Testis (tissue), 3 donors: ENCODE measurements around the gene FAM228B. TPM values are rescaled to one million over a fixed set of nuclear protein-coding genes. Genes with fewer than 3 reads are reported as not detected.

Experiments
- DNase-seq: peaks from one replicate; pipeline ENCODE4 v3.0.0-alpha.2; 2019
- H3K27ac ChIP-seq, 2 donors: fragments of 200-600 bp; sonication (generic); one replicate each; pipeline ENCODE4 v1.5.1; 2019
- H3K27me3 ChIP-seq: fragments of 200-600 bp; sonication (generic); one replicate; pipeline ENCODE4 v1.5.1; 2019
- H3K36me3 ChIP-seq: fragments of 200-600 bp; sonication (generic); one replicate; pipeline ENCODE4 v1.5.1; 2017; ENCODE audit warnings: low read depth; ENCODE audit errors: missing control alignments
- H3K4me1 ChIP-seq: fragments of 200-600 bp; sonication (generic); one replicate; pipeline ENCODE4 v1.5.1; 2019
- H3K4me3 ChIP-seq, 2 donors: fragments of 200-600 bp; sonication (generic); one replicate each; pipeline ENCODE4 v1.5.1; 2017 to 2019
- H3K9me3 ChIP-seq: fragments of 200-600 bp; sonication (generic); one replicate; pipeline ENCODE4 v1.5.1; 2017
- CTCF ChIP-seq, 3 experiments: fragments of 450-650 bp in 2 of 3; fragments of 200-600 bp in 1 of 3; sonication (generic) in 1 of 3; IDR thresholded peaks; one replicate each; pipeline ENCODE4 v1.5.1; 2016 to 2019; ENCODE audit warnings: antibody characterized with exemption in 3 of 3, mild to moderate bottlenecking in 2 of 3, moderate library complexity in 1 of 3
- POLR2A ChIP-seq: fragments of 450-650 bp; IDR thresholded peaks from one replicate; pipeline ENCODE4 v1.6.1; 2017; ENCODE audit warnings: antibody characterized with exemption, mild to moderate bottlenecking, moderate library complexity
- WGBS, 2 donors: methylation state at CpG; one replicate each; pipeline ENCODE4 v1.1.5; 2018; 5-methylcytosine and 5-hydroxymethylcytosine counted together
- intact Hi-C: fragments of 100-400 bp; cut with DNase I; formaldehyde crosslinking; loops from one replicate; pipeline ENCODE4 v1.15.1; 2023; ENCODE audit warnings: low total_unique reads
- polyA plus RNA-seq: library from polyadenylated mRNA; stranded (reverse); fragments of 350-450 nt; fragmentation: Illumina TruSeq; extraction: RNeasy Lipid Tissue Mini Kit (QIAGEN cat#74804); gene quantifications from one replicate; pipeline ENCODE4 v1.2.3, GENCODE V29; 2014; ENCODE audit warnings: low read depth, low replicate concordance; ENCODE audit not compliant: insufficient read depth
- total RNA-seq, 2 donors: library from RNA; depleted of rRNA; stranded (reverse); fragments of >200 nt; gene quantifications; one replicate each; pipeline ENCODE4 v1.2.3, GENCODE V29; 2016

Gene FAM228B
- total and polyA plus RNA-seq, 3 donors from 2014 or later, result 45.3 to 56.2 (median 47.1) TPM

- no peak for DNase-seq
- TF ChIP-seq POLR2A (no peak), CTCF (IDR thresholded peaks at IDR 0.05) (no peak)
- 1% methylated on average over 29 to 41 of the region's 41 CpGs for WGBS, 2 donors
- no peaks in the 10 kb centered on the region for H3K27me3 ChIP-seq
- H3K9me3 ChIP-seq, result no peaks in the 10 kb centered on the region
- peak overlapping the region; percentile 77 to 78 for H3K4me3 ChIP-seq
- no peaks in the 10 kb centered on the region for H3K36me3 ChIP-seq
- intact Hi-C loops, result loop anchor here (5.0 kb wide), 1 partner anchor 150 kb away; the partner anchor contains the start of gene ATAD2B
- H3K4me1 ChIP-seq, result peaks cover 11% of the 10 kb centered on the region
- H3K27ac ChIP-seq, result peak overlapping the region; percentile 92 to 94
Measured at GRCh38 chr2:24076849-24077534, 46.3 kb upstream of the FAM228B start.

GRCh38 chr2:24077535-24077877 lies 45.8 kb upstream of the FAM228B start:
- TF ChIP-seq CTCF (IDR thresholded peaks at IDR 0.05) (no peak), POLR2A (no peak)

GRCh38 chr2:24077879-24078278 lies 45.4 kb upstream of the FAM228B start:
- peak overlapping the region in 1 of 2 donors; percentile 92 for H3K27ac ChIP-seq
- no peak for TF ChIP-seq POLR2A
- no peak for TF ChIP-seq CTCF (IDR thresholded peaks at IDR 0.05)
- no peak for DNase-seq
- peaks cover 11% of the 10 kb centered on the region for H3K4me1 ChIP-seq
- no peaks in the 10 kb centered on the region for H3K36me3 ChIP-seq
- no peaks in the 10 kb centered on the region for H3K9me3 ChIP-seq
- no peaks in the 10 kb centered on the region for H3K27me3 ChIP-seq
- intact Hi-C loops, result loop anchor here (5.0 kb wide), 1 partner anchor 151 kb away; the partner anchor contains the start of gene ATAD2B
- H3K4me3 ChIP-seq, result peak overlapping the region in 1 of 2 donors; percentile 78
- 41 to 50% methylated on average over 2 of the region's 2 CpGs for WGBS, 2 donors

More at GRCh38 chr2:24077535-24077877, 45.8 kb upstream of the FAM228B start:
- Histone ChIP-seq H3K9me3 (no peaks in the 10 kb centered on the region), H3K4me1 (peaks cover 11% of the 10 kb centered on the region), H3K4me3 (peak overlapping the region; percentile 77 to 78), H3K27me3 (no peaks in the 10 kb centered on the region), H3K36me3 (no peaks in the 10 kb centered on the region), H3K27ac (peak overlapping the region; percentile 92 to 94)
- intact Hi-C loops, result loop anchor here (5.0 kb wide), 1 partner anchor 150 kb away; the partner anchor contains the start of gene ATAD2B
- 1 to 2% methylated on average over 9 of the region's 9 CpGs for WGBS, 2 donors
- DNase-seq, result no peak

GRCh38 chr2:24080701-24081100 lies 42.6 kb upstream of the FAM228B start:
- TF ChIP-seq POLR2A, result no peak
- TF ChIP-seq CTCF (IDR thresholded peaks at IDR 0.05), result no peak
- H3K27ac ChIP-seq, result no peak overlapping the region
- 61 to 79% methylated on average over 2 of the region's 2 CpGs for WGBS, 2 donors
- H3K4me1 ChIP-seq, result peaks cover 15% of the 10 kb centered on the region
- intact Hi-C loops, result no loop called here
- H3K27me3 ChIP-seq, result no peaks in the 10 kb centered on the region
- no peaks in the 10 kb centered on the region for H3K9me3 ChIP-seq
- no peak overlapping the region for H3K4me3 ChIP-seq
- no peaks in the 10 kb centered on the region for H3K36me3 ChIP-seq
- DNase-seq, result no peak
